GM12878 (cell line): Measurements from ENCODE around the gene GSTA3. TPM values are rescaled to one million over a fixed set of nuclear protein-coding genes. Genes with fewer than 3 reads are reported as not detected.

Experiments used
- ATAC-seq: fragments of 200-7000 bp; cut with Tn5 transposase; 3 replicates; pipeline ENCODE4 v1.9.1; 2020; ENCODE audit warnings: mild to moderate bottlenecking, moderate library complexity
- BruUV-seq: library from RNA; stranded (reverse); fragments of 400-500 nt; replicated peaks from 2 replicates; lab custom pipeline; 2021; lab: Mats Ljungman, UMichigan
- CTCF ChIA-PET: fragments of 300-600 bp; sonication (Branson Sonifier 250); formaldehyde crosslinking; extraction: SDS; loops from one replicate; lab custom pipeline; 2021; ENCODE audit warnings: inconsistent platforms; lab: Yijun Ruan, JAX
- POLR2A ChIA-PET: fragments of 350-600 bp; formaldehyde crosslinking; extraction: SDS; loops from one replicate; lab custom pipeline; 2021; ENCODE audit warnings: inconsistent platforms; lab: Charles Lee
- RAD21 ChIA-PET: fragments of 300-600 bp; sonication (Branson Sonifier 250); formaldehyde crosslinking; loops from one replicate; lab custom pipeline; 2023; ENCODE audit warnings: antibody characterized with exemption; ENCODE audit not compliant: unreplicated experiment; lab: Charles Lee
- SMC1A ChIA-PET: fragments of 300-600 bp; sonication (Branson Sonifier 250); formaldehyde crosslinking; loops from one replicate; lab custom pipeline; 2023; ENCODE audit not compliant: unreplicated experiment, uncharacterized antibody; lab: Charles Lee
- DNase-seq: peaks from one replicate; pipeline ENCODE4 v3.0.0-alpha.2; 2011; ENCODE audit warnings: low read depth, low spot score
- FAIRE-seq: peaks from 3 replicates; lab custom pipeline; 2011; peaks lifted over from hg19 to GRCh38; lab: Jason Lieb, UNC
- H2AFZ ChIP-seq: 2 replicates; pipeline ENCODE4 v1.6.0; 2011; ENCODE audit warnings: low read depth, low read length, control low read depth; ENCODE audit not compliant: control insufficient read depth
- H3K27ac ChIP-seq: 2 replicates; pipeline ENCODE4 v1.5.1; 2011; ENCODE audit warnings: control low read depth; ENCODE audit not compliant: control insufficient read depth, insufficient read depth
- H3K27me3 ChIP-seq, 2 experiments: replicated peaks in 1 of 2; 2 replicates each; pipeline versions ENCODE4 v1.6.0 to v1.6.1; 2011; ENCODE audit warnings: low read length in 1 of 2; ENCODE audit not compliant: control insufficient read depth in 2 of 2, insufficient read depth in 2 of 2
- H3K36me3 ChIP-seq, 2 experiments: 2 replicates each; pipeline ENCODE4 v1.5.1; 2011; ENCODE audit warnings: low read length in 1 of 2; ENCODE audit not compliant: control insufficient read depth in 2 of 2, insufficient read depth in 2 of 2
- H3K4me1 ChIP-seq: 2 replicates; pipeline ENCODE4 v1.6.1; 2011; ENCODE audit warnings: mild to moderate bottlenecking, low read length, moderate library complexity, mixed read lengths; ENCODE audit not compliant: control insufficient read depth, insufficient read depth
- H3K4me2 ChIP-seq: 2 replicates; pipeline ENCODE4 v1.6.0; 2011; ENCODE audit warnings: control low read depth; ENCODE audit not compliant: control insufficient read depth, insufficient read depth
- H3K4me3 ChIP-seq: fragments of 200-600 bp; sonication (generic); 2 replicates; pipeline ENCODE4 v1.5.1; 2016
- H3K79me2 ChIP-seq: 2 replicates; pipeline ENCODE4 v1.6.0; 2011; ENCODE audit warnings: low read length; ENCODE audit not compliant: control insufficient read depth, insufficient read depth
- H3K9ac ChIP-seq: 2 replicates; pipeline ENCODE4 v1.8.0; 2011; ENCODE audit warnings: low read length, control low read depth, mixed read lengths; ENCODE audit not compliant: control insufficient read depth, insufficient read depth
- H3K9me3 ChIP-seq: replicated peaks from 3 replicates; pipeline ENCODE4 v1.5.1; 2011; ENCODE audit warnings: mild to moderate bottlenecking, low read length; ENCODE audit not compliant: control insufficient read depth, insufficient read depth
- H4K20me1 ChIP-seq: 2 replicates; pipeline ENCODE4 v1.6.0; 2011; ENCODE audit not compliant: control insufficient read depth, insufficient read depth
- EP300 ChIP-seq, 2 experiments: fragments of 150-350 bp in 1 of 2; IDR thresholded peaks; 2 replicates each; pipeline ENCODE4 v1.6.1; 2011 to 2012; ENCODE audit warnings: low read depth in 2 of 2, low read length in 2 of 2, borderline replicate concordance in 1 of 2, improper control_type of control experiment in 1 of 2, inconsistent platforms in 1 of 2; ENCODE audit not compliant: control insufficient read depth in 1 of 2
- FOS ChIP-seq: IDR thresholded peaks from 3 replicates; pipeline ENCODE4 v1.6.1; 2011; ENCODE audit warnings: borderline replicate concordance; ENCODE audit not compliant: insufficient read length; ENCODE audit errors: extremely low read depth
- FOXM1 ChIP-seq: IDR thresholded peaks from 2 replicates; pipeline ENCODE4 v1.6.1; 2012; ENCODE audit warnings: low read depth, mild to moderate bottlenecking, inconsistent platforms, low read length, moderate library complexity
- POLR2AphosphoS2 ChIP-seq: IDR thresholded peaks from 2 replicates; pipeline ENCODE4 v1.6.1; 2011; ENCODE audit warnings: low read depth, mild to moderate bottlenecking, low read length, improper control_type of control experiment, moderate library complexity
- POLR2AphosphoS5 ChIP-seq: IDR thresholded peaks from 2 replicates; pipeline ENCODE4 v1.6.1; 2011; ENCODE audit warnings: mild to moderate bottlenecking, low read length, inconsistent platforms
- RELB ChIP-seq: fragments of 450-650 bp; IDR thresholded peaks from 2 replicates; pipeline ENCODE4 v1.6.1; 2017; ENCODE audit warnings: low read depth, mild to moderate bottlenecking, moderate library complexity
- REST ChIP-seq: IDR thresholded peaks from 2 replicates; pipeline ENCODE4 v1.6.1; 2012; ENCODE audit warnings: mild to moderate bottlenecking, low read depth, low read length
- RFX5 ChIP-seq: IDR thresholded peaks from 2 replicates; pipeline ENCODE4 v1.6.1; 2011; ENCODE audit warnings: low read depth, low read length, improper control_type of control experiment
- RUNX3 ChIP-seq: IDR thresholded peaks from 2 replicates; pipeline ENCODE4 v1.6.1; 2012; ENCODE audit warnings: low read length, inconsistent platforms
- SMAD5 ChIP-seq: IDR thresholded peaks from 2 replicates; pipeline ENCODE4 v1.6.1; 2016; ENCODE audit warnings: antibody characterized with exemption, low read depth
- SPI1 ChIP-seq: IDR thresholded peaks from 2 replicates; pipeline ENCODE4 v1.6.1; 2011; ENCODE audit warnings: low read depth, mild to moderate bottlenecking, low read length, moderate library complexity, borderline replicate concordance; ENCODE audit not compliant: insufficient read depth
- WGBS: methylation state at CpG from one replicate; pipeline ENCODE4 v1.1.6; 2016; ENCODE audit warnings: low lambda C conversion rate; ENCODE audit not compliant: insufficient replicate concordance, insufficient coverage; ENCODE audit errors: missing lambda C conversion rate; 5-methylcytosine and 5-hydroxymethylcytosine counted together
- in situ Hi-C: fragments of 300-500 bp; cut with MboI; formaldehyde crosslinking; loops from 9 replicates; pipeline ENCODE4 v1.14.3; 2018; ENCODE audit warnings: mixed read lengths
- intact Hi-C: fragments of 100-400 bp; cut with micrococcal nuclease; formaldehyde crosslinking; loops from one replicate; pipeline ENCODE4 v1.14.2; 2022; ENCODE audit not compliant: unreplicated experiment
- polyA plus RNA-seq, 11 experiments: library from polyadenylated mRNA; depleted of rRNA in 4 of 11; unstranded in 6 of 11; stranded (reverse) in 5 of 11; fragments of >200 nt; fragmentation: Nextera tagmentation in 4 of 11; fragmentation: Illumina TruSeq in 1 of 11; extraction: Ambion mirVana in 4 of 11; extraction: Trizol in 1 of 11; gene quantifications; 1 replicate in 1 of 11; 2 replicates in 10 of 11; pipeline versions ENCODE4 v1.2.1 to v1.2.3, GENCODE V29; 2011 to 2016; ENCODE audit warnings: inconsistent platforms in 2 of 11, missing spikeins in 2 of 11, low read depth in 1 of 11
- total RNA-seq, 4 experiments: library from RNA; depleted of rRNA in 3 of 4; stranded (reverse); fragments of >200 nt in 3 of 4; fragmentation: Illumina TruSeq in 1 of 4; extraction: Trizol in 1 of 4; gene quantifications; 2 replicates each; pipeline versions ENCODE4 v1.2.1 to v1.2.3, GENCODE V29; 2013 to 2021
- TF ChIP-seq, protein P1 (sequence below): fragments of 450-650 bp; IDR thresholded peaks from 2 replicates; pipeline ENCODE4 v1.6.1; 2016; ENCODE audit warnings: mild to moderate bottlenecking
- TF ChIP-seq, protein P2 (sequence below): fragments of 450-650 bp; IDR thresholded peaks from 2 replicates; pipeline ENCODE4 v1.6.1; 2017; ENCODE audit warnings: antibody characterized with exemption, mild to moderate bottlenecking, moderate library complexity

The GSTA3 gene
- total and polyA plus RNA-seq, 10 of the 15 experiments (the other 5 are each of a cell fraction or from before 2014, with no cell fraction given), result not detected

- Histone ChIP-seq H3K79me2 (no peaks in the 10 kb centered on the region), H3K9ac (no peak overlapping the region), H3K27me3 (no peaks in the 10 kb centered on the region; a peak in 1 of 4 replicates), H3K27ac (no peak overlapping the region), H3K4me2 (no peak overlapping the region), H3K4me1 (no peaks in the 10 kb centered on the region), H3K36me3 (no peaks in the 10 kb centered on the region), H3K4me3 (no peak overlapping the region), H3K9me3 (no peaks in the 10 kb centered on the region; the same call in 2 of the 3 replicates), H4K20me1 (no peaks in the 10 kb centered on the region), H2AFZ (no peak overlapping the region)
- intact Hi-C loops, result no loop called here
- no peak for ATAC-seq
- no TSS peak for BruUV-seq
- RAD21 ChIA-PET, result no interaction called here
- in situ Hi-C loops, result no loop called here
- CTCF ChIA-PET, result no interaction called here
- POLR2A ChIA-PET, result no interaction called here
- TF ChIP-seq EP300 (IDR thresholded peaks at IDR 0.05; ENCODE audit: borderline replicate concordance in 1 of 2, control insufficient read depth in 1 of 2, low read depth in 2 of 2, low read length in 2 of 2) (no peak), RFX5 (no peak), REST (no peak), RELB (no peak), POLR2AphosphoS2 (no peak), POLR2AphosphoS5 (no peak), FOXM1 (no peak), RUNX3 (no peak), FOS (no peak), SPI1 (no peak), SMAD5 (no peak)
- TF ChIP-seq, protein P1, sequence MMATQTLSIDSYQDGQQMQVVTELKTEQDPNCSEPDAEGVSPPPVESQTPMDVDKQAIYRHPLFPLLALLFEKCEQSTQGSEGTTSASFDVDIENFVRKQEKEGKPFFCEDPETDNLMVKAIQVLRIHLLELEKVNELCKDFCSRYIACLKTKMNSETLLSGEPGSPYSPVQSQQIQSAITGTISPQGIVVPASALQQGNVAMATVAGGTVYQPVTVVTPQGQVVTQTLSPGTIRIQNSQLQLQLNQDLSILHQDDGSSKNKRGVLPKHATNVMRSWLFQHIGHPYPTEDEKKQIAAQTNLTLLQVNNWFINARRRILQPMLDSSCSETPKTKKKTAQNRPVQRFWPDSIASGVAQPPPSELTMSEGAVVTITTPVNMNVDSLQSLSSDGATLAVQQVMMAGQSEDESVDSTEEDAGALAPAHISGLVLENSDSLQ, result no peak
- TF ChIP-seq, protein P2, sequence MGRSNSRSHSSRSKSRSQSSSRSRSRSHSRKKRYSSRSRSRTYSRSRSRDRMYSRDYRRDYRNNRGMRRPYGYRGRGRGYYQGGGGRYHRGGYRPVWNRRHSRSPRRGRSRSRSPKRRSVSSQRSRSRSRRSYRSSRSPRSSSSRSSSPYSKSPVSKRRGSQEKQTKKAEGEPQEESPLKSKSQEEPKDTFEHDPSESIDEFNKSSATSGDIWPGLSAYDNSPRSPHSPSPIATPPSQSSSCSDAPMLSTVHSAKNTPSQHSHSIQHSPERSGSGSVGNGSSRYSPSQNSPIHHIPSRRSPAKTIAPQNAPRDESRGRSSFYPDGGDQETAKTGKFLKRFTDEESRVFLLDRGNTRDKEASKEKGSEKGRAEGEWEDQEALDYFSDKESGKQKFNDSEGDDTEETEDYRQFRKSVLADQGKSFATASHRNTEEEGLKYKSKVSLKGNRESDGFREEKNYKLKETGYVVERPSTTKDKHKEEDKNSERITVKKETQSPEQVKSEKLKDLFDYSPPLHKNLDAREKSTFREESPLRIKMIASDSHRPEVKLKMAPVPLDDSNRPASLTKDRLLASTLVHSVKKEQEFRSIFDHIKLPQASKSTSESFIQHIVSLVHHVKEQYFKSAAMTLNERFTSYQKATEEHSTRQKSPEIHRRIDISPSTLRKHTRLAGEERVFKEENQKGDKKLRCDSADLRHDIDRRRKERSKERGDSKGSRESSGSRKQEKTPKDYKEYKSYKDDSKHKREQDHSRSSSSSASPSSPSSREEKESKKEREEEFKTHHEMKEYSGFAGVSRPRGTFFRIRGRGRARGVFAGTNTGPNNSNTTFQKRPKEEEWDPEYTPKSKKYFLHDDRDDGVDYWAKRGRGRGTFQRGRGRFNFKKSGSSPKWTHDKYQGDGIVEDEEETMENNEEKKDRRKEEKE, result no peak
- 2% methylated on average over 3 of the region's 3 CpGs for WGBS
- DNase-seq, result no peak
- SMC1A ChIA-PET, result no interaction called here
- FAIRE-seq, result no peak
These were observed 19.5 kb downstream of the GSTA3 start for GRCh38 chr6:52890018-52890417.
